ENCODE measurements around the gene TSGA10IP. TPM values are rescaled to one million over a fixed set of nuclear protein-coding genes. Genes with fewer than 3 reads are reported as not detected.

Gene TSGA10IP
- total RNA-seq, 4 donors from 2014 or later = not detected

GRCh38 chr11:65903068-65903481 lies 42.2 kb upstream of the TSGA10IP start:
- Histone ChIP-seq H3K9me3 (no peaks in the 10 kb centered on the region), H3K36me3 (no peaks in the 10 kb centered on the region), H3K4me1 (peaks cover 0 to 21% (median 7%) of the 10 kb centered on the region in 3 donors), H3K4me3 (no peak overlapping the region), H3K27me3 (peaks cover 13% of the 10 kb centered on the region), H3K27ac (no peak overlapping the region)
- no peak for TF ChIP-seq CTCF (IDR thresholded peaks at IDR 0.05)
- ATAC-seq = no peak
- 50% methylated on average over 2 of the region's 5 CpGs; no CpG with 5 or more reads in 1 of the 2 donors for WGBS, 2 donors (ENCODE audit: low coverage in 1 of 2)

- TF ChIP-seq EP300 (IDR thresholded peaks at IDR 0.05) (no peak), POLR2AphosphoS5 (IDR thresholded peaks at IDR 0.05) (no peak), CTCF (IDR thresholded peaks at IDR 0.05) (no peak), POLR2A (IDR thresholded peaks at IDR 0.05) (no peak)
- WGBS, 2 donors (ENCODE audit: low coverage in 1 of 2) = 72 to 73% methylated on average over 2 to 8 of the region's 8 CpGs
Observed at GRCh38 chr11:65903715-65904114, 41.6 kb upstream of the TSGA10IP start.

GRCh38 chr11:65906602-65907001 lies 38.7 kb upstream of the TSGA10IP start:
- Histone ChIP-seq H3K4me3 (no peak overlapping the region), H3K36me3 (no peaks in the 10 kb centered on the region), H3K27ac (no peak overlapping the region), H3K9me3 (no peaks in the 10 kb centered on the region), H3K27me3 (no peaks in the 10 kb centered on the region), H3K4me1 (peaks cover 0 to 6% (median 5%) of the 10 kb centered on the region in 3 donors)
- ATAC-seq = no peak
- TF ChIP-seq POLR2A (IDR thresholded peaks at IDR 0.05) (no peak), EP300 (IDR thresholded peaks at IDR 0.05) (no peak), CTCF (IDR thresholded peaks at IDR 0.05) (no peak), POLR2AphosphoS5 (IDR thresholded peaks at IDR 0.05) (no peak)
- whole genome bisulfite sequencing, 2 donors (ENCODE audit: low coverage in 1 of 2) = 82 to 90% methylated on average over 5 of the region's 5 CpGs

More at GRCh38 chr11:65903715-65904114, 41.6 kb upstream of the TSGA10IP start:
- no peak for ATAC-seq
- Histone ChIP-seq H3K36me3 (no peaks in the 10 kb centered on the region), H3K4me1 (peaks cover 0 to 21% (median 7%) of the 10 kb centered on the region in 3 donors), H3K27ac (no peak overlapping the region), H3K4me3 (no peak overlapping the region), H3K9me3 (no peaks in the 10 kb centered on the region), H3K27me3 (peaks cover 13% of the 10 kb centered on the region)

- ATAC-seq = no peak
- no peak for TF ChIP-seq EP300 (IDR thresholded peaks at IDR 0.05)
- TF ChIP-seq POLR2A (IDR thresholded peaks at IDR 0.05) = no peak
- no peak for TF ChIP-seq POLR2AphosphoS5 (IDR thresholded peaks at IDR 0.05)
- TF ChIP-seq CTCF (IDR thresholded peaks at IDR 0.05) = no peak
- 73 to 89% methylated on average over 4 to 5 of the region's 6 CpGs for WGBS, 2 donors (ENCODE audit: low coverage in 1 of 2)
Observed at GRCh38 chr11:65907878-65908277, 37.4 kb upstream of the TSGA10IP start.

GRCh38 chr11:65911682-65912568 lies 33.4 kb upstream of the TSGA10IP start:
- peak overlapping the region in 2 of 4 donors; percentile 45 to 51 for H3K27ac ChIP-seq
- no peak overlapping the region for H3K4me3 ChIP-seq
- H3K27me3 ChIP-seq = no peaks in the 10 kb centered on the region
- H3K36me3 ChIP-seq = peaks cover 0 to 2% of the 10 kb centered on the region in 2 donors
- WGBS, 2 donors (ENCODE audit: low coverage in 1 of 2) = 19 to 21% methylated on average over 8 to 10 of the region's 14 CpGs
- H3K9me3 ChIP-seq = no peaks in the 10 kb centered on the region
- TF ChIP-seq POLR2A (IDR thresholded peaks at IDR 0.05) (no peak), EP300 (IDR thresholded peaks at IDR 0.05) (no peak), CTCF (IDR thresholded peaks at IDR 0.05) (peak in 3 of 4 experiments; percentile 27 to 45 (median 30)), POLR2AphosphoS5 (IDR thresholded peaks at IDR 0.05) (peak; percentile 62)
- peaks cover 0 to 51% (median 30%) of the 10 kb centered on the region in 3 donors for H3K4me1 ChIP-seq
- ATAC-seq = peak; percentile 44

More at GRCh38 chr11:65907878-65908277, 37.4 kb upstream of the TSGA10IP start:
- Histone ChIP-seq H3K4me1 (peaks cover 0 to 18% (median 11%) of the 10 kb centered on the region in 3 donors), H3K9me3 (no peaks in the 10 kb centered on the region), H3K4me3 (no peak overlapping the region), H3K27ac (no peak overlapping the region), H3K27me3 (no peaks in the 10 kb centered on the region), H3K36me3 (no peaks in the 10 kb centered on the region)

Measured in gastroesophageal sphincter (tissue), 4 donors.